Measurements from ENCODE around the gene TSPAN4.

TSPAN4 gene

DNA sequence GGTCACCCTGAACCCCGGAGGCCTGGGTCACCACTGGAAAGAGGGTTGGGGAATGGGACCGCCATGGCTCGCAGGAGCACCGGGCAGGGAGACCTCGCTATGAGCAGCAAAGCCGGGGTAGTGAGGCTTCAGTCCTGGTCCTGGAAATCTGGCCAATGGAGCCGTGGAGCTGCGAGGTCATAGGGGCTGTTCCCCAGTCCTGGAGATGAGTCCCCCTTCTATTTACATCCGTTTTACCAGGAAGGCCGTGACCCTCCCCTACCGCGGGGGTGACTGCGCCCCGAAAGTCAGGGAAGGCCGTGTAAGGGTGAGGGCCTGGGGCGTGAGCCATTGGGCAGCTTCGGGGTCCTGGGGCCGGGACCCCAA is 38.1 kb upstream of the TSPAN4 start:
- H3K4me1 ChIP-seq (ENCODE audit: control insufficient read depth, insufficient read depth, low read length), result no peaks in the 10 kb centered on the region
- peaks cover 0 to 46% of the 10 kb centered on the region in 2 experiments; a peak in 1 of 3 replicates for H3K36me3 ChIP-seq (ENCODE audit: control insufficient read depth in 2 of 2, insufficient read depth in 1 of 2, low read length in 2 of 2)
- peak overlapping the region; percentile 60 for H3K4me3 ChIP-seq (ENCODE audit: low read depth, low read length)
- TF ChIP-seq KLF16 (tag by site-specific recombination; IDR thresholded peaks at IDR 0.05), result no peak
- peak; percentile 33; the same call in 1 of the 2 replicates for TF ChIP-seq ZNF223 (tag by site-specific recombination; IDR thresholded peaks at IDR 0.05)
- no peak for TF ChIP-seq ZSCAN23 (tag by site-specific recombination; IDR thresholded peaks at IDR 0.05)
- TF ChIP-seq ZNF335 (tag by site-specific recombination; conservative IDR thresholded peaks at IDR 0.05), result 0 out of 2 replicates have a peak, but pooled peaks have one; percentile 1
- no peak for TF ChIP-seq ZNF521 (tag by site-specific recombination; IDR thresholded peaks at IDR 0.05)
- peak; percentile 48 for TF ChIP-seq ZNF341 (tag by site-specific recombination; IDR thresholded peaks at IDR 0.05; ENCODE audit: low read depth)
- TF ChIP-seq ZBTB17 (tag by site-specific recombination; IDR thresholded peaks at IDR 0.05), result no peak
- TF ChIP-seq, protein P1, sequence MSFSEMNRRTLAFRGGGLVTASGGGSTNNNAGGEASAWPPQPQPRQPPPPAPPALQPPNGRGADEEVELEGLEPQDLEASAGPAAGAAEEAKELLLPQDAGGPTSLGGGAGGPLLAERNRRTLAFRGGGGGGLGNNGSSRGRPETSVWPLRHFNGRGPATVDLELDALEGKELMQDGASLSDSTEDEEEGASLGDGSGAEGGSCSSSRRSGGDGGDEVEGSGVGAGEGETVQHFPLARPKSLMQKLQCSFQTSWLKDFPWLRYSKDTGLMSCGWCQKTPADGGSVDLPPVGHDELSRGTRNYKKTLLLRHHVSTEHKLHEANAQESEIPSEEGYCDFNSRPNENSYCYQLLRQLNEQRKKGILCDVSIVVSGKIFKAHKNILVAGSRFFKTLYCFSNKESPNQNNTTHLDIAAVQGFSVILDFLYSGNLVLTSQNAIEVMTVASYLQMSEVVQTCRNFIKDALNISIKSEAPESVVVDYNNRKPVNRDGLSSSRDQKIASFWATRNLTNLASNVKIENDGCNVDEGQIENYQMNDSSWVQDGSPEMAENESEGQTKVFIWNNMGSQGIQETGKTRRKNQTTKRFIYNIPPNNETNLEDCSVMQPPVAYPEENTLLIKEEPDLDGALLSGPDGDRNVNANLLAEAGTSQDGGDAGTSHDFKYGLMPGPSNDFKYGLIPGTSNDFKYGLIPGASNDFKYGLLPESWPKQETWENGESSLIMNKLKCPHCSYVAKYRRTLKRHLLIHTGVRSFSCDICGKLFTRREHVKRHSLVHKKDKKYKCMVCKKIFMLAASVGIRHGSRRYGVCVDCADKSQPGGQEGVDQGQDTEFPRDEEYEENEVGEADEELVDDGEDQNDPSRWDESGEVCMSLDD (tag by site-specific recombination; IDR thresholded peaks at IDR 0.05), result peak; percentile 66
- TF ChIP-seq ZNF391 (tag by site-specific recombination; IDR thresholded peaks at IDR 0.05; ENCODE audit: borderline replicate concordance, low read depth), result no peak
- TF ChIP-seq ZNF112 (tag by site-specific recombination; IDR thresholded peaks at IDR 0.05), result no peak
- TF ChIP-seq, protein P2, sequence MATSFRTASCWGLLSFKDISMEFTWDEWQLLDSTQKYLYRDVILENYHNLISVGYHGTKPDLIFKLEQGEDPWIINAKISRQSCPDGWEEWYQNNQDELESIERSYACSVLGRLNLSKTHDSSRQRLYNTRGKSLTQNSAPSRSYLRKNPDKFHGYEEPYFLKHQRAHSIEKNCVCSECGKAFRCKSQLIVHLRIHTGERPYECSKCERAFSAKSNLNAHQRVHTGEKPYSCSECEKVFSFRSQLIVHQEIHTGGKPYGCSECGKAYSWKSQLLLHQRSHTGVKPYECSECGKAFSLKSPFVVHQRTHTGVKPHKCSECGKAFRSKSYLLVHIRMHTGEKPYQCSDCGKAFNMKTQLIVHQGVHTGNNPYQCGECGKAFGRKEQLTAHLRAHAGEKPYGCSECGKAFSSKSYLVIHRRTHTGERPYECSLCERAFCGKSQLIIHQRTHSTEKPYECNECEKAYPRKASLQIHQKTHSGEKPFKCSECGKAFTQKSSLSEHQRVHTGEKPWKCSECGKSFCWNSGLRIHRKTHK (tag by site-specific recombination; IDR thresholded peaks at IDR 0.05), result no peak
- ChIA-PET CTCF (interaction anchor here (1.0 to 1.1 kb wide), 2 partner anchors 15 to 34 kb away, joined by 3 read pairs; no protein-coding TSS in a partner anchor), POLR2A (interaction anchor here (1.0 to 5.2 kb wide), 2 partner anchors 13 to 236 kb away, joined by 3 to 42 read pairs; partner anchors contain the start of gene PNPLA2)
- H3K9me3 ChIP-seq (ENCODE audit: control insufficient read depth, insufficient read depth, low read depth, low read length), result no peaks in the 10 kb centered on the region
- peak overlapping the region; percentile 81 for H3K27ac ChIP-seq (ENCODE audit: extremely low read depth, low read depth, low read length)

DNA sequence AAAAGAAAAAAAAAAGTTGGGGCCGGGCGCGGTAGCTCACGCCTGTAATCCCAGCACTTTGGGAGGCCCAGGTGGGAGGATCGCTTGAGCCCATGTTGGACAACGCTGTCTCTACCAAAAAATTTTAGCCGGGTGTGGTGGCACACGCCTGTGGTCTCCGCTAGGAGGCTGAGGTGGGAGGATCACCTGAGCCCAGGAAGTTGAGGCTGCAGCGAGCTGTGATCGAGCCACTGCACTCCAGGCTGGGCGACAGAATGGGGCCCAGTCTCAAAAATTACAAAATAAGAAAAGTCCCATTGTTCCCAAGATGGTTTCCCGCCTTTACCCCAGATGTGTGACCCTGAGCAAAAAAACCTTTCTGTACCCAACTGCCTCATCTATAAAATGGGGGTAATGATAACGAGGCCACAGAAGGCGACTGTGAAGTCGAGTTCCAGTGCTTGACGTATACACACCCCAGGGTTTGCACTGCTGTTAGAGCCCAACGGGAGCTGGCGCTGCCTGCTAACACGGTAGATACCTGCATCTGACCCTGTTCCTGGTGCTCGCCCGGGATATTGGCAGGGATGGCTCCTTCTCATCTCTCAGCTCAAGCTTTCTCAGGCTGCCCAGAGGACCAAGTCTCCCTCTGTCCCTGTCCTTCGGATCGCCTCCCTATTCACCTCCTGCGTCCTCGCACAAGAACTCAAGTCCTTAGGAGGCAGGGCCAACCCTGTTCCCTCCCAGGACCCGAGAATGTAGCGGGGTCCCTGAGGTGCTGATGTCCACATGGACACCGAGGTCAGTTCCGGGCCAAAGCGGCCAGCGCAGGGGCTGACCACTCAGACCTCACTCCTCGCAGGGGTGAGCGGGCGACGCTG is 34.0 kb upstream of the TSPAN4 start:
- ChIA-PET POLR2A (interaction anchor here (0.6 to 2.0 kb wide), 13 partner anchors 9 to 99 kb away, joined by 3 to 33 read pairs (median 4); partner anchors contain the start of genes PNPLA2 and TSPAN4), CTCF (interaction anchor here (0.7 kb wide), 2 partner anchors 12 to 25 kb away, joined by 3 read pairs; no protein-coding TSS in a partner anchor)
- H3K4me3 ChIP-seq (ENCODE audit: low read depth, low read length), result peak overlapping the region; percentile 91
- no peaks in the 10 kb centered on the region for H3K4me1 ChIP-seq (ENCODE audit: control insufficient read depth, insufficient read depth, low read length)
- no peaks in the 10 kb centered on the region for H3K9me3 ChIP-seq (ENCODE audit: control insufficient read depth, insufficient read depth, low read depth, low read length)
- peaks cover 0 to 38% of the 10 kb centered on the region in 2 experiments; a peak in 1 of 3 replicates for H3K36me3 ChIP-seq (ENCODE audit: control insufficient read depth in 2 of 2, insufficient read depth in 1 of 2, low read length in 2 of 2)
- no peak for TF ChIP-seq KLF16 (tag by site-specific recombination; IDR thresholded peaks at IDR 0.05)
- no peak for TF ChIP-seq ZNF157 (tag by site-specific recombination; IDR thresholded peaks at IDR 0.05)
- TF ChIP-seq SETDB1 (IDR thresholded peaks at IDR 0.05; ENCODE audit: insufficient read length, low read length), result no peak
- TF ChIP-seq ZNF785 (tag by site-specific recombination; IDR thresholded peaks at IDR 0.05), result no peak
- no peak for TF ChIP-seq ZNF48 (tag by site-specific recombination; IDR thresholded peaks at IDR 0.05)
- TF ChIP-seq SP7 (tag by site-specific recombination; IDR thresholded peaks at IDR 0.05), result no peak
- no peak for TF ChIP-seq ZNF221 (tag by site-specific recombination; IDR thresholded peaks at IDR 0.05; ENCODE audit: borderline replicate concordance)
- peak overlapping the region; percentile 82 for H3K27ac ChIP-seq (ENCODE audit: extremely low read depth, low read depth, low read length)

Measured in HEK293 (cell line).